NCI-H510A (cell line): ENCODE results near the gene CYP1A1.

Experiments used
- DNase-seq: peaks from one replicate; lab custom pipeline; 2025; lab: John Stamatoyannopoulos, UW

Gene CYP1A1, protein sequence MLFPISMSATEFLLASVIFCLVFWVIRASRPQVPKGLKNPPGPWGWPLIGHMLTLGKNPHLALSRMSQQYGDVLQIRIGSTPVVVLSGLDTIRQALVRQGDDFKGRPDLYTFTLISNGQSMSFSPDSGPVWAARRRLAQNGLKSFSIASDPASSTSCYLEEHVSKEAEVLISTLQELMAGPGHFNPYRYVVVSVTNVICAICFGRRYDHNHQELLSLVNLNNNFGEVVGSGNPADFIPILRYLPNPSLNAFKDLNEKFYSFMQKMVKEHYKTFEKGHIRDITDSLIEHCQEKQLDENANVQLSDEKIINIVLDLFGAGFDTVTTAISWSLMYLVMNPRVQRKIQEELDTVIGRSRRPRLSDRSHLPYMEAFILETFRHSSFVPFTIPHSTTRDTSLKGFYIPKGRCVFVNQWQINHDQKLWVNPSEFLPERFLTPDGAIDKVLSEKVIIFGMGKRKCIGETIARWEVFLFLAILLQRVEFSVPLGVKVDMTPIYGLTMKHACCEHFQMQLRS

GRCh38 chr15:74725225-74725774 is at the start of gene CYP1A1:
CYP1A1 (minus strand) TSS chr15:74725528; CDS start chr15:74723097, 2,431 bp downstream.
- no peak for DNase-seq

GRCh38 chr15:74773731-74774252 is 48.5 kb upstream of the CYP1A1 start:
- no peak for DNase-seq

- DNase-seq = no peak
Measured at GRCh38 chr15:74773329-74773728, 48.0 kb upstream of the CYP1A1 start.

GRCh38 chr15:74770211-74770903 is 45.0 kb upstream of the CYP1A1 start:
- no peak for DNase-seq

GRCh38 chr15:74769463-74770025 is 44.2 kb upstream of the CYP1A1 start:
- no peak for DNase-seq

DNA sequence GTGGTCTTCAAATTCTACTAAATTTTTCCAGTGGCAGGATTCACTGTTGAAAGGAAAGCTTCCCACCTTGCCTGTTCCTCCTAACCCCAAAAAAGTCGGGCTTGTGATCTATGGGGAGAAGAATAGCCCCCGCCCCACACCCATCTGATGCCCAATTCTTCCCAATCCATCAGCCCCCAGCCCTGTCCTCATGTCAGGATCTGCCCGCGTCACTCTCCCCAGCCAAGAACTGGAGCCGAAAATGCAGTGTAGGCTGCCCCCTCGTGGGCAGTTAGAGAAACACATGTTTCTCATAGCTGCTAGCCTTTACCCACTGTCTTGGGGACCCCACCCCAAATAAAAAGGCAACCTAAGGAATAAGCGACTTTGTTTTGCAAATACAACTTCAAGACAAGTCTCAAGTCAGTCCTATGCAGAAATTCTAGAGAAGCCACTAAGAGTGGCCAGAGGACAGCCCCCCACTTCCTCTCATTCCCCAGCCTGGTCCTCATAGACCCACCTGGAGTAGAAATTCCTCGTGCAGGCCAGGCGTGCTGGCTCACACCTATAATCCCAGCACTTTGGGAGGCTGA is 43.5 kb upstream of the CYP1A1 start:
- no peak for DNase-seq

DNA sequence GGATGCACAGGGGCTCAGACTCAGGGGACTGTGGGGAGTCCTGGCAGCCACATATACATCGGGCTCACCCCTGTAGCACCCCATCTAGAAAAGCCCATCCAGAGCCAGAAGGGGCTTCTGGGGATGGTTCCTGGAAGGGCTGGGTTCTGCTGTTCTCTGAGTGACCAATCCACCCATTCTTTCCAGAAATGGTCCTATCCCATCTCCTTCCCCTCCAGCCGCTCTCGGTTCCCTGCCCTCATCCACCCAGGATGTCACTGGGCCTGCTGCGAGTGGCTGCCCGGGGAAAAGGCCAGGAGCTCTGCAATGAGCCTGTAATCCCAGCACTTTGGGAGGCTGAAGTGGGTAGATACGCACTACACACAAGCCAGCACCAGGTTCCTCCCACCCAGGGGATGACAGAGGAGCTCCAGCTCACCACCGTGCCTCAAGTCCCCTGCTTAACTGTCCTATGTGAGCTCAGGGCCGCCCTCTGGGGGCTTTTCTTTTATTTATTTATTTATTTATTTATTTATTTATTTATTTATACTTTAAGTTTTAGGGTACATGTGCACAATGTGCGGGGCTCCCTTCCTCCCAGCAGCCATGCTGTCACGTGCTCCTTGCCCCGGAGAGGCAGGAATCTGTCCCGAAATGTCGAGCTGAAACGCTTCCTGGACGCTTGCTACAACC is 42.9 kb upstream of the CYP1A1 start:
- no peak for DNase-seq

GRCh38 chr15:74767167-74768098 is 42.1 kb upstream of the CYP1A1 start:
- no peak for DNase-seq

DNA sequence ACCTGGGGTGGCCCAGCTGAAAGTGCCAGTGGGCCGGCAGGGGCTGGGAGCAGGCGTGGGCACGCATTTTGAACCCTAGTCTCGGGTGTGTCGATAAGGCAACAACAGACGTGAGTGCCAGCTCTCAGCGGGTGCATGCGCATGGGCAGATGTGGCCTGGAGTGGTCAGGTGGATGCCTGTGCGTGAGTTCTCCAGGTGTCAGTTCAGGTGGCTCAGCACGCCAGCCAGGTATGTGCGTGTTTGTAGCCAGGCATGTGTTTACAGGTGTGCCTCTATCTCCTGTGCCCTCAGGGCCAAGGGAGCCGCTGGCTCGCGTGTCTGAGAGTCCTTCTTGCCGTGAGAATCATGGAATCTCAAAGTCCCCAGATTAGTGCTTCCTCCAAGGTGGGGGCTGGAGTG is 38.1 kb upstream of the CYP1A1 start:
- DNase-seq = peak; percentile 44

- DNase-seq = no peak
Measured at GRCh38 chr15:74762791-74763150, 37.4 kb upstream of the CYP1A1 start.

- DNase-seq = no peak
Measured at GRCh38 chr15:74758736-74759135, 33.4 kb upstream of the CYP1A1 start.

GRCh38 chr15:74754593-74755215 is 29.4 kb upstream of the CYP1A1 start:
- no peak for DNase-seq

- no peak for DNase-seq
Measured at GRCh38 chr15:74752531-74752930, 27.2 kb upstream of the CYP1A1 start.

- no peak for DNase-seq
Measured at GRCh38 chr15:74752011-74752410, 26.7 kb upstream of the CYP1A1 start.

DNA sequence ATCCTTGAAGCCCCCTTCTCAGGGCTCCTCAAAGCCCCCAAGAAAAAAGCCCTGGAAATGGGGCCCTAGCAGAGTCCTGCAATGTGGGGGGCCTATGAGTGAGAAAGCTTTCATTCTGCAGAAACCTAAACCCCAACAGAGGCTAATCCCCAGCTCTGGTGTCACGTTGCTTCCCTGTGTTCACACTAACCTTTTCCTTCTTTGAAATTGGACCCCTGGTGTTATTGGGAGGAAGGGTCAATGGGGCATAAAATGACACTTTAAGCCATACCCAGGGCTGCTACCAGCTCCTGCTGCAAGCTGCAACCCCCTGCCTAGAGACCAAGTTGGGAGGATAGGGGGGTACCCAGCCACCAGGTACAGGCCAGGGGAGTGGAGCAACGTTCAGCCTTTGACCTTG is 25.4 kb upstream of the CYP1A1 start:
- no peak for DNase-seq

GRCh38 chr15:74749832-74750231 is 24.5 kb upstream of the CYP1A1 start:
- no peak for DNase-seq

- no peak for DNase-seq
Measured at GRCh38 chr15:74748322-74748946, 23.1 kb upstream of the CYP1A1 start, which contains the start of gene CYP1A2. CYP1A2 (plus strand) TSS chr15:74748845; CDS start chr15:74749739, 894 bp downstream.

GRCh38 chr15:74746389-74746788 is 21.1 kb upstream of the CYP1A1 start:
- no peak for DNase-seq

- DNase-seq = no peak
Measured at GRCh38 chr15:74742422-74742821, 17.1 kb upstream of the CYP1A1 start.
